NB4 (cell line): ENCODE results near the gene POLD1.

Source experiments
- DNase-seq: peaks from one replicate; pipeline ENCODE4 v3.0.0; 2010; ENCODE audit warnings: low read depth
- H3K4me3 ChIP-seq: one replicate; pipeline ENCODE4 v1.5.1; 2011; ENCODE audit warnings: mild to moderate bottlenecking, low read depth, low read length, moderate library complexity
- MYC ChIP-seq: IDR thresholded peaks from 2 replicates; pipeline ENCODE4 v1.6.1; 2011; ENCODE audit warnings: low read depth, low read length
- POLR2A ChIP-seq: IDR thresholded peaks from 2 replicates; pipeline ENCODE4 v1.6.1; 2011; ENCODE audit warnings: mild to moderate bottlenecking; ENCODE audit not compliant: insufficient read length; ENCODE audit errors: extremely low read depth
- TF ChIP-seq, protein P1 (sequence below): IDR thresholded peaks from one replicate; pipeline ENCODE4 v1.5.1; 2012; ENCODE audit warnings: low read depth, low read length
- TF ChIP-seq, protein P2 (sequence below): IDR thresholded peaks from 2 replicates; pipeline ENCODE4 v1.6.1; 2011; ENCODE audit warnings: low read depth, low read length

POLD1 gene

DNA sequence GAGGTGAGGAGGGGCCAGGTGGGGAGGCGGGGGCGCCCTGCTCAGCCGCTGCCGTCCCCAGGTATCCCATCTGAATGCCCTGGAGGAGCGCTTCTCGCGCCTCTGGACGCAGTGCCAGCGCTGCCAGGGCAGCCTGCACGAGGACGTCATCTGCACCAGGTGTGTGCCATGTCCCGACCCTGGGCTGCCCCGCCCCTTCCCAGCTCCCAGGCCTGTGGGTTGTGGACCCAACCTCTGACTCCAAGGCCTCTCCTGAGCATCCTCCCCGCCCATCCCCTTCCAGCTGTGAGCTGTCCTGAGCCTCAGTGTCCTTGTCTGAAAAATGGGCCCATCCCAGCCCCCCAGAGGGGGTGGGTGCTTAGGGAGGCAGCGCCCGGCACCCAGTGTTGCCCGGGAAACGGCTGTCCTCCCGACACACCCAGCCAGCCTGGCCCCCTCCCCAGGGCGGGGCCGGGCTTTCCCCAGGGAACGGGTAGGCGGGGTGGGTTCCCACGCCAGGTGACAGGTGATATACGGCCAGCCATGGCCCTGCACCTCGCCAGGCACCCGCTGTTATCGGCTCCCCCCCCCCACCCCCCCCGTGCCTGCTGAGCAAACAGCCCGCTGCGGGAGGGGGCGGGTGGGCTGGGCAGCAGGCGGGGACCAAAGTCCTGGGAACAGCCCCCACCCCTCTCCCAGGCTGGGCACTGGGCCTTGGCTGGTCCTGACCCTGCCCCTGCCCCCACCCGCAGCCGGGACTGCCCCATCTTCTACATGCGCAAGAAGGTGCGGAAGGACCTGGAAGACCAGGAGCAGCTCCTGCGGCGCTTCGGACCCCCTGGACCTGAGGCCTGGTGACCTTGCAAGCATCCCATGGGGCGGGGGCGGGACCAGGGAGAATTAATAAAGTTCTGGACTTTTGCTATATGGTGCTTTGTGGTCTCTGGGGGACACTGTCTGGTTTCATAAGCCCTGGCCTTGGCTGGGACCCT, 33.2 kb downstream of the POLD1 start:
- DNase-seq: no peak
- no peak overlapping the region for H3K4me3 ChIP-seq
- TF ChIP-seq, protein P1, sequence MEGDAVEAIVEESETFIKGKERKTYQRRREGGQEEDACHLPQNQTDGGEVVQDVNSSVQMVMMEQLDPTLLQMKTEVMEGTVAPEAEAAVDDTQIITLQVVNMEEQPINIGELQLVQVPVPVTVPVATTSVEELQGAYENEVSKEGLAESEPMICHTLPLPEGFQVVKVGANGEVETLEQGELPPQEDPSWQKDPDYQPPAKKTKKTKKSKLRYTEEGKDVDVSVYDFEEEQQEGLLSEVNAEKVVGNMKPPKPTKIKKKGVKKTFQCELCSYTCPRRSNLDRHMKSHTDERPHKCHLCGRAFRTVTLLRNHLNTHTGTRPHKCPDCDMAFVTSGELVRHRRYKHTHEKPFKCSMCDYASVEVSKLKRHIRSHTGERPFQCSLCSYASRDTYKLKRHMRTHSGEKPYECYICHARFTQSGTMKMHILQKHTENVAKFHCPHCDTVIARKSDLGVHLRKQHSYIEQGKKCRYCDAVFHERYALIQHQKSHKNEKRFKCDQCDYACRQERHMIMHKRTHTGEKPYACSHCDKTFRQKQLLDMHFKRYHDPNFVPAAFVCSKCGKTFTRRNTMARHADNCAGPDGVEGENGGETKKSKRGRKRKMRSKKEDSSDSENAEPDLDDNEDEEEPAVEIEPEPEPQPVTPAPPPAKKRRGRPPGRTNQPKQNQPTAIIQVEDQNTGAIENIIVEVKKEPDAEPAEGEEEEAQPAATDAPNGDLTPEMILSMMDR: no peak
- TF ChIP-seq MYC (no peak), POLR2A (no peak)
- TF ChIP-seq, protein P2, sequence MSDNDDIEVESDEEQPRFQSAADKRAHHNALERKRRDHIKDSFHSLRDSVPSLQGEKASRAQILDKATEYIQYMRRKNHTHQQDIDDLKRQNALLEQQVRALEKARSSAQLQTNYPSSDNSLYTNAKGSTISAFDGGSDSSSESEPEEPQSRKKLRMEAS: no peak

DNA sequence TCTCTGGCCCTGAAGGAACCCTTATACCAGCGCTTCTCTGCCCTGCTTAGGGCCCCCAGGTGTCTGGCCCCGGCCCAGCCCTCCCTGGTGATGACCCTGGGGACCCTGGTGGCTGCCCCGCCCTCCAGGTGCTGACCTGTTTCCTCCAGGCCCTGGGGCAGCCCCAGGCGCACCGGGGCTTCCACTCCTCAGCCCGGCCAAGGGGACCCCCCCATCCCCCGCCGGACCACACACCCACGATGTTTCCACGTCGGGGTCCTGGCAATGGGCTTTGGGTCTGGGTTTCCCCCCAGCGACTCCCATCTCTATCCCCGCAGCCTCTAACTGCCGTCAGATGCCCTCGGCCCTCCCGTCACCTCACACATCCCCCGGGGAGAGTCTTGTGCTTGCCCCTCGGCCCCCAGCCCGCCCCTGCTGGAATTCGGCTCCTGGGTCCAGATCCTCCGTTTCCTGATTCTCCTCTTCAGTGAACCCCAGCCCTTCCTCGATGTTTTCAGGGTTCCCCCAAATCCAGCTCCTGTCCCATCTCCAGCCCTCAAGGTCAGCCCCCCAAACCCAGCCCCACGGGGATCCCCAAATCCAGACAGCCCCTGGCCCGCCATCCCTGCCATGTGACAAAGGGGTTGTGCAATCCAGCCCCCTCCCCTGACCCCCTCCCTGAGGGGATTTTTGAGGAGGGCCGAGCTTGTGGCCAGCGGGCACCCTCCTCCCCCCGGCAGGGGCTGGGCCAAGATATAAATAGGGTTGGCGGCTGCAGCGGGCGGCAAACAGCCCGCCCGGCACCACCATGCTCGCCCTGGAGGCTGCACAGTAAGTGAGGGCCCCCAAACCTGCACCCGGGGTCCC, 34.3 kb downstream of the POLD1 start, which contains the start of gene SPIB:
SPIB (plus strand) TSS at position 763 of the 846 bp plus-strand sequence; CDS start at position 788, 25 bp downstream.
- no peak within 1 kb of the TSS for H3K4me3 ChIP-seq
- peak; percentile 54 for DNase-seq
- no peak for TF ChIP-seq POLR2A
- TF ChIP-seq, protein P2: no peak
- no peak for TF ChIP-seq MYC
- TF ChIP-seq, protein P1: no peak

DNA sequence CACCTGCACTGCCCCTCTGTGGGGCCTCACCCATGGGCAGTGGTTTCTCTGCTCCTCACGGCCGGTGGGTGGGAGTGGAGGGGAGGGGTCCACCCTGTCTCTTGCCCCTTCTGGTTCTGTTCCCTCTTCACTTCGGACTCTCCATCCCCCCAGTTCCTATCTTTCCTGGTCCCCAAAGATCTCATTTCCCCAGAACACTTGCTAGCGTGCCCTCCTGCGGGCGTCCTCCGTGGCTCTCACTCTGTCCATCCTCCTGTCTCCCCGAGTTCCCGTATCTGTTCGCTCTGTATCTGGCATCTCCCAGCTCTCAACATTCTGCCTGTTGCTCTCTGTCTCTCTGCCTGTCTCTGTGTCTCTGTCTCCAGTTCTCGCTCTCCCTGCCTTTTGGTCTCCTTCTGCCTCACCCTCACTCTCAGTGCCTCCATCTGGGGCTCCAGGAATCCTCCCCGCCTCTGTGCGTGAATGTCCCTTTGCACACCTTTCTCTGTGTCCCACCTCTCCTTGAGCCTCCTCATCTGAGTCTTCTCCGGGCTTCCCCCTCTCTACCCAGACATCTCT, 35.0 kb downstream of the POLD1 start:
- DNase-seq: no peak
- no peak overlapping the region for H3K4me3 ChIP-seq
- TF ChIP-seq, protein P1: no peak
- TF ChIP-seq MYC (no peak), POLR2A (no peak)
- TF ChIP-seq, protein P2: no peak

DNA sequence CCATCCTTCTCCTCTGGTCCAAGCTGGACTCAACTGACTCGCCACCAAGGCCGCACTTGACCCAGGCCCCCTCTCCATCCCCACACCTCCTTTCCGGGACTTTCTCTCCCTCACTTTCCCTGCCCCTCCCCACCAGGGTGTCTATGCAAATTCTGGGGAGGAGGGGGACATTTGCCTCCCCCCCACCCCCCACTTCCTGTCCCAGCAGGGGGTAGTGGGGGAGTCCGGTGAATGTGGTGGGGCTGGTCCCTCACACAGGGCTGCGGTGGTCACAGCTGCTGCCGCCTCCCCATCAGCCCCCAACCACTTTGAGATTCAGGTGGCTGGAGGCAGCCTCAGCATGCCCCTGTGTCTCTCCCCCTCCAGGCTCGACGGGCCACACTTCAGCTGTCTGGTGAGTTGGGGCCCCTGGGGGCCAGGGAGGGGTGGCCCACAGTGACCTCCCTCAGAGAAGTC, 35.5 kb downstream of the POLD1 start:
- DNase-seq: peak; percentile 47
- H3K4me3 ChIP-seq: no peak overlapping the region
- TF ChIP-seq, protein P1: no peak
- TF ChIP-seq, protein P2: no peak
- no peak for TF ChIP-seq POLR2A
- TF ChIP-seq MYC: no peak

DNA sequence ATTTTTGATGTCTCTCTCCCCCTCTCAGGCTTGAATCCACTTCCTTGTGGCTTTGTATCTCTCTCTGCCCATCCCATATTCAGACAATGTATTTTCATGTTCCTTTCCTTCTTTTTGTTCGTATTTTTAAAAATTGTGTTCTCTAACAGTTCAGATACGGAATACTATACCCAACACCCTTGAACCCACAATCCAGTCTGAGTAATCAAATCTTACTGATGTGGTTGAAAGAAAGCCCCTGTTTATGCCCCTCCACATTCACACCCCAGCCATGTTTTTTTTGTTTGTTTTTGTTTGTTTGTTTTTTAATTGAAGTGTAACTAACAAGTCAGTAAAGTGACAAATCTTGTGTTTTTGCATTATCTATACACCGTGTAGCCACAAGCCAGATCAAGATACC, 36.0 kb downstream of the POLD1 start:
- no peak for TF ChIP-seq MYC
- no peak for DNase-seq
- no peak overlapping the region for H3K4me3 ChIP-seq

DNA sequence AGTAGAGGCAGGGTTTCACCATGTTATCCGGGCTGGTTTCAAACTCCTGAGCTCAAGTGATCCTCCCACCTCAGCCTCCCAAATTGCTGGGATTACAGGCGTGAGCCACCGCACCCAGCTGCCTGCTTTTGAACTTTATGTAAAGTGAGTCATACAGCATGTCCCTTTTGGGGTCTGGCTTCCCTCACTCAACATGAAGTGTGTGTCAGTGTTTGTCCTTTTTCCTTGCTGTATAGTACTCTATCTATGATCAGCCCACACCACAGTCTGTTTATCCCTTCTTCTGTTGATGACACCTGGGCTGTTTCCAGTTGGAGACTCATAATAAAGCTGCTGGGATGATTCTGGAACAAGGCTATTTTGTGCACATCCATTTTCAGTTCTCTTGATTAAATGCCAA, 36.7 kb downstream of the POLD1 start:
- H3K4me3 ChIP-seq: no peak overlapping the region
- TF ChIP-seq MYC (no peak), POLR2A (no peak)
- TF ChIP-seq, protein P1: no peak
- TF ChIP-seq, protein P2: no peak
- DNase-seq: no peak
